ENCODE measurements around the gene MLPH. TPM values are rescaled to one million over a fixed set of nuclear protein-coding genes. Genes with fewer than 3 reads are reported as not detected.
A peak's percentile ranks its signal among the peaks of the same experiment; 100 is the strongest.

The MLPH gene
- polyA plus RNA-seq, 1 of the 3 experiments (the other 2 are of a cell fraction), result 93.6 TPM

- TF ChIP-seq FOSL2 (IDR thresholded peaks at IDR 0.05; ENCODE audit: borderline replicate concordance, low read depth), result peak; percentile 37; the same call in 1 of the 2 replicates
Measured at GRCh38 chr2:237488901-237489860, 2.1 kb downstream of the MLPH start (continued).

GRCh38 chr2:237490009-237490711 lies 3.1 kb downstream of the MLPH start:
- peaks cover 5 to 11% of the 10 kb centered on the region in 2 experiments; a peak in 2 of 4 replicates for H3K4me1 ChIP-seq (ENCODE audit: control insufficient read depth in 1 of 2, insufficient read depth in 2 of 2, low read depth in 1 of 2, low read length in 1 of 2)
- TF ChIP-seq PBX3 (IDR thresholded peaks at IDR 0.05) (no peak), FOSL2 (IDR thresholded peaks at IDR 0.05; ENCODE audit: borderline replicate concordance, low read depth) (no peak), USF1 (IDR thresholded peaks at IDR 0.05; ENCODE audit: borderline replicate concordance, low read depth) (no peak), JUND (IDR thresholded peaks at IDR 0.05) (no peak), RFX5 (IDR thresholded peaks at IDR 0.05; ENCODE audit: low read length) (no peak), EP300 (IDR thresholded peaks at IDR 0.05; ENCODE audit: borderline replicate concordance in 1 of 2, low read depth in 1 of 2, low read length in 1 of 2) (no peak)
- CTCF ChIA-PET, result interaction anchor here (1.9 to 2.1 kb wide), 2 partner anchors 15 to 82 kb away, joined by 5 to 7 read pairs; no protein-coding TSS in a partner anchor
- DNase-seq, result no peak
- H3K9ac ChIP-seq, result peak overlapping the region; percentile 20
- POLR2A ChIA-PET, result no interaction called here
- peak overlapping the region; percentile 95 for H3K4me2 ChIP-seq
- no peaks in the 10 kb centered on the region for H3K9me2 ChIP-seq
- no peaks in the 10 kb centered on the region for H3F3A ChIP-seq (replicated peaks; ENCODE audit: insufficient read depth)
- peaks cover 99% of the 10 kb centered on the region for H3K79me2 ChIP-seq (ENCODE audit: insufficient read depth)
- no peak overlapping the region for H2AFZ ChIP-seq (ENCODE audit: low read depth)
- no peaks in the 10 kb centered on the region for H3K27me3 ChIP-seq (ENCODE audit: insufficient read depth)
- 0 out of 4 replicates have a peak overlapping the region, but pooled peaks of 1 of the 2 experiments have one; percentile 14 for H3K4me3 ChIP-seq (ENCODE audit: low read depth in 2 of 2, low read length in 1 of 2)
- H3K9me3 ChIP-seq, result peaks cover 3% of the 10 kb centered on the region; the same call in 1 of the 2 replicates
- no peaks in the 10 kb centered on the region for H4K20me1 ChIP-seq (ENCODE audit: insufficient read depth)
- 79% methylated on average over 8 of the region's 8 CpGs for WGBS (ENCODE audit: low lambda C conversion rate)
- peak overlapping the region in 1 of 2 experiments; percentile 87; a peak in 2 of 4 replicates for H3K27ac ChIP-seq (ENCODE audit: low read depth in 2 of 2, low read length in 1 of 2)
- peaks cover 0 to 61% of the 10 kb centered on the region in 2 experiments for H3K36me3 ChIP-seq (replicated peaks in 1 of 2; ENCODE audit: control insufficient read depth in 1 of 2, insufficient read depth in 2 of 2, low read length in 1 of 2)

GRCh38 chr2:237490795-237491194 lies 3.7 kb downstream of the MLPH start:
- ChIA-PET POLR2A (no interaction called here), CTCF (interaction anchor here (1.4 to 1.9 kb wide), 2 partner anchors 7 to 81 kb away, joined by 3 to 5 read pairs; no protein-coding TSS in a partner anchor)

More at GRCh38 chr2:237490795-237491194, 3.7 kb downstream of the MLPH start:
- peak overlapping the region in 1 of 2 experiments; percentile 87; a peak in 2 of 4 replicates for H3K27ac ChIP-seq (ENCODE audit: low read depth in 2 of 2, low read length in 1 of 2)
- no peaks in the 10 kb centered on the region for H4K20me1 ChIP-seq (ENCODE audit: insufficient read depth)
- H3K4me3 ChIP-seq (ENCODE audit: low read depth in 2 of 2, low read length in 1 of 2), result no peak overlapping the region
- no peak for DNase-seq
- TF ChIP-seq NRF1 (IDR thresholded peaks at IDR 0.05; ENCODE audit: low read depth, low read length) (no peak), MAX (IDR thresholded peaks at IDR 0.05; ENCODE audit: low read depth) (no peak), FOSL2 (IDR thresholded peaks at IDR 0.05; ENCODE audit: borderline replicate concordance, low read depth) (no peak), CHD2 (IDR thresholded peaks at IDR 0.05; ENCODE audit: low read length, partially characterized antibody) (no peak), RFX5 (IDR thresholded peaks at IDR 0.05; ENCODE audit: low read length) (no peak), RXRA (IDR thresholded peaks at IDR 0.05; ENCODE audit: borderline replicate concordance, low read depth) (no peak), NFIC (IDR thresholded peaks at IDR 0.05; ENCODE audit: borderline replicate concordance) (no peak), FOXM1 (IDR thresholded peaks at IDR 0.05; ENCODE audit: low read depth) (no peak)
- peaks cover 99% of the 10 kb centered on the region for H3K79me2 ChIP-seq (ENCODE audit: insufficient read depth)
- H2AFZ ChIP-seq (ENCODE audit: low read depth), result no peak overlapping the region
- no peaks in the 10 kb centered on the region for H3F3A ChIP-seq (replicated peaks; ENCODE audit: insufficient read depth)
- no peak overlapping the region for H3K9ac ChIP-seq
- H3K9me2 ChIP-seq, result no peaks in the 10 kb centered on the region
- WGBS (ENCODE audit: low lambda C conversion rate), result 81% methylated on average over 6 of the region's 6 CpGs
- H3K27me3 ChIP-seq (ENCODE audit: insufficient read depth), result no peaks in the 10 kb centered on the region
- peaks cover 3% of the 10 kb centered on the region; the same call in 1 of the 2 replicates for H3K9me3 ChIP-seq
- peaks cover 0 to 64% of the 10 kb centered on the region in 2 experiments for H3K36me3 ChIP-seq (replicated peaks in 1 of 2; ENCODE audit: control insufficient read depth in 1 of 2, insufficient read depth in 2 of 2, low read length in 1 of 2)
- H3K4me2 ChIP-seq, result no peak overlapping the region
- H3K4me1 ChIP-seq (ENCODE audit: control insufficient read depth in 1 of 2, insufficient read depth in 2 of 2, low read depth in 1 of 2, low read length in 1 of 2), result peaks cover 5 to 11% of the 10 kb centered on the region in 2 experiments; a peak in 2 of 4 replicates
